ENCODE measurements around the gene PCARE. TPM values are rescaled to one million over a fixed set of nuclear protein-coding genes. Genes with fewer than 3 reads are reported as not detected.

PCARE gene
- total RNA-seq, 1 experiment from 2014 or later, result not detected

DNA sequence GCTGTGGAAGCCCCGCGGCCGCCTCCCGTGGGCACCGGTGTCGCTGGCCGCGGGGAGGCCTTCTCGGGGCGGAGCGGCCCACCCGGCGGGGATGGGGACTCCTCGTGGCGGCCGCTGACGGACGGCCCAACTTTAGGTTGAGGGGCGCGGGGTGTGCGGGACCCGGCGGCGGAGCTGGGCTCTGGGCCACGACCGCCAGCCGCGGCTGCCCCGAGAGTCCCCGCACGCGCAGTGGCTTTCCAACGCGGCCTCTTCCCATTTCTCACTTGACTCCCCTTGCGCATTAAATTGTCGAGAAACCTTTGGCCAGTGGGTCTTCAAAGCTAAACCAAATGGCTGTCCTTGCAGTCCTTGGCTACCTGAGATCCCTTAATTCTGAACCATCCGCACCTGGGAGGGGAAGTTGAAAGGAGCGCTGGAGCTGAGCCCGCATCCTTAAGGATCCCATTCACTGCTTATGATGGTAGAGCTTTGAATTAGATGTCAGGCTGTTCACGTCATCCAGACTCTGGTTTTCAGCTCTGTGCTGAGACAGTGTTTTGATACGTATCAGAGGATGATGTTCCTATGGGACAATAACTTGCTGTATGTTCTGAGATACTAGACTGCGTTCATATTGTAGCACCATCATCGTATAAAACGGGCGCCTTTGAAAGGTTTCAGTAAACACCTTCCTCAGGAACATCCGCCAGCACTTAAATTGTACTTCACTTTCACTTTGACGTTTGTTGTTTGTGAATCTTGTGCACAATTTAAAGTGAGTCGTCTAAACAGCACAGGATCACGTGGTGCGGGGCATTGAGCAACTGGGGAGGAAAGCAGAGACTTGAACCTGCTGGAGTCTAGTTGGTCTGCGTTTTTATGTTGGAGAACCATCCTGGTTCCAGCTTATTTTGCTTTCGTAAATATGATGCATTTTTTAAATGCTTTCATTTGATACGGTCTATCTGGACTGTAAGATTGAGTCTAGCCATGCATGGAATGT is 41.8 kb upstream of the PCARE start:
- BruUV-seq (replicated peaks), result no TSS peak
- ATAC-seq (peak; percentile 43), DNase-seq (ENCODE audit: low read depth, low spot score) (peak; percentile 94)
- Histone ChIP-seq H3K27ac (ENCODE audit: low read length) (peak overlapping the region; percentile 96), H3K4me3 (ENCODE audit: low read depth in 2 of 2, low read length in 2 of 2) (peak overlapping the region; percentile 70 to 83), H3K27me3 (ENCODE audit: control insufficient read depth, insufficient read depth, low read length) (no peaks in the 10 kb centered on the region), H3K9me3 (ENCODE audit: control insufficient read depth, insufficient read depth, low read depth, low read length) (no peaks in the 10 kb centered on the region), H3K4me1 (ENCODE audit: control insufficient read depth, insufficient read depth, low read length) (peaks cover 56% of the 10 kb centered on the region), H3K36me3 (ENCODE audit: control insufficient read depth, insufficient read depth, low read length) (no peaks in the 10 kb centered on the region)
- intact Hi-C loops (cut with micrococcal nuclease; ENCODE audit: unreplicated experiment), result no loop called here
- ChIA-PET CTCF (no interaction called here), POLR2A (interaction anchor here (0.7 kb wide), 1 partner anchor 206 kb away, joined by 4 read pairs; no protein-coding TSS in a partner anchor)
- TF ChIP-seq, protein P1, sequence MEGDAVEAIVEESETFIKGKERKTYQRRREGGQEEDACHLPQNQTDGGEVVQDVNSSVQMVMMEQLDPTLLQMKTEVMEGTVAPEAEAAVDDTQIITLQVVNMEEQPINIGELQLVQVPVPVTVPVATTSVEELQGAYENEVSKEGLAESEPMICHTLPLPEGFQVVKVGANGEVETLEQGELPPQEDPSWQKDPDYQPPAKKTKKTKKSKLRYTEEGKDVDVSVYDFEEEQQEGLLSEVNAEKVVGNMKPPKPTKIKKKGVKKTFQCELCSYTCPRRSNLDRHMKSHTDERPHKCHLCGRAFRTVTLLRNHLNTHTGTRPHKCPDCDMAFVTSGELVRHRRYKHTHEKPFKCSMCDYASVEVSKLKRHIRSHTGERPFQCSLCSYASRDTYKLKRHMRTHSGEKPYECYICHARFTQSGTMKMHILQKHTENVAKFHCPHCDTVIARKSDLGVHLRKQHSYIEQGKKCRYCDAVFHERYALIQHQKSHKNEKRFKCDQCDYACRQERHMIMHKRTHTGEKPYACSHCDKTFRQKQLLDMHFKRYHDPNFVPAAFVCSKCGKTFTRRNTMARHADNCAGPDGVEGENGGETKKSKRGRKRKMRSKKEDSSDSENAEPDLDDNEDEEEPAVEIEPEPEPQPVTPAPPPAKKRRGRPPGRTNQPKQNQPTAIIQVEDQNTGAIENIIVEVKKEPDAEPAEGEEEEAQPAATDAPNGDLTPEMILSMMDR (IDR thresholded peaks at IDR 0.05), result no peak
- TF ChIP-seq, protein P2, sequence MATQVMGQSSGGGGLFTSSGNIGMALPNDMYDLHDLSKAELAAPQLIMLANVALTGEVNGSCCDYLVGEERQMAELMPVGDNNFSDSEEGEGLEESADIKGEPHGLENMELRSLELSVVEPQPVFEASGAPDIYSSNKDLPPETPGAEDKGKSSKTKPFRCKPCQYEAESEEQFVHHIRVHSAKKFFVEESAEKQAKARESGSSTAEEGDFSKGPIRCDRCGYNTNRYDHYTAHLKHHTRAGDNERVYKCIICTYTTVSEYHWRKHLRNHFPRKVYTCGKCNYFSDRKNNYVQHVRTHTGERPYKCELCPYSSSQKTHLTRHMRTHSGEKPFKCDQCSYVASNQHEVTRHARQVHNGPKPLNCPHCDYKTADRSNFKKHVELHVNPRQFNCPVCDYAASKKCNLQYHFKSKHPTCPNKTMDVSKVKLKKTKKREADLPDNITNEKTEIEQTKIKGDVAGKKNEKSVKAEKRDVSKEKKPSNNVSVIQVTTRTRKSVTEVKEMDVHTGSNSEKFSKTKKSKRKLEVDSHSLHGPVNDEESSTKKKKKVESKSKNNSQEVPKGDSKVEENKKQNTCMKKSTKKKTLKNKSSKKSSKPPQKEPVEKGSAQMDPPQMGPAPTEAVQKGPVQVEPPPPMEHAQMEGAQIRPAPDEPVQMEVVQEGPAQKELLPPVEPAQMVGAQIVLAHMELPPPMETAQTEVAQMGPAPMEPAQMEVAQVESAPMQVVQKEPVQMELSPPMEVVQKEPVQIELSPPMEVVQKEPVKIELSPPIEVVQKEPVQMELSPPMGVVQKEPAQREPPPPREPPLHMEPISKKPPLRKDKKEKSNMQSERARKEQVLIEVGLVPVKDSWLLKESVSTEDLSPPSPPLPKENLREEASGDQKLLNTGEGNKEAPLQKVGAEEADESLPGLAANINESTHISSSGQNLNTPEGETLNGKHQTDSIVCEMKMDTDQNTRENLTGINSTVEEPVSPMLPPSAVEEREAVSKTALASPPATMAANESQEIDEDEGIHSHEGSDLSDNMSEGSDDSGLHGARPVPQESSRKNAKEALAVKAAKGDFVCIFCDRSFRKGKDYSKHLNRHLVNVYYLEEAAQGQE (IDR thresholded peaks at IDR 0.05; ENCODE audit: insufficient read depth in 1 of 2, low read depth in 2 of 2, low read length in 1 of 2), result no peak
- peak; percentile 33; the same call in 1 of the 2 replicates for TF ChIP-seq SIN3A (IDR thresholded peaks at IDR 0.05; ENCODE audit: borderline replicate concordance, insufficient read depth, low read depth, low read length)
- in situ Hi-C loops (cut with HindIII; ENCODE audit: low pct_unique_long_range_greater_than_20kb, low sequenced_read_pairs), result no loop called here

DNA sequence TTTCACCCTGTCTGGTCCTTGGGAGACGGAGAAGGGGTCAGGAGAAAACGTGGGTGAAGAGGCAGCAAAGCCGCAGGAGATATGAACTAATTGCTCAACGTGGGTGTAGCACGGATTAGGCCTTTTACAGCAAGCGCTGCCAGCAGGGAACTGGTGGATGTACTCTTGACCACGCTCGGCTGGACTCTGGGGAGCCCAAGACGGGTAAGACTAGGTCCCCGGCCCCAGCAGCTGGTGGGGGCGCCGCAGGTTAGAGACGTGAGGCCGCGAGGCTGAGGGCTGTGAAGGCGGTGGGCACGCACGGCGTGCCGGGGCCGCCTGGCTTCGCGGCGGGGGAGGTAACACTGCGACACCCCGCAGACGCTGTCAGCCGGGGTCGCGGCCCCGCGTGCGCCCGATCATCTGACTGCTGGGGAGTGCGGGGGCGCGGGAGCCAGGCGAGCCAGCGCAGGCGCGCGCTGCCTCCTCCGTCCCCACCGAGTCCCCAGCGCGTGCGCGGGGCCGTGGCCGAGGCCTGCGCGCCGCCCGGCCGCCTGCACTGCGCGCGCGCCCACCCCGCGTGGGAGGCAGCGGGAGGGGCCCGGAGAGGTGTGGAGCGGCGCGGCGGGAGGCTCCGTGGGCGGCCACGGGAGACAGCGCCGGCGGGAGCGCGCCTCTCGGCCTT is 40.8 kb upstream of the PCARE start, which contains the start of gene CLIP4:
TSS of gene CLIP4 (plus strand) at position 470 of the 664 bp plus-strand sequence. CDS start 5,974 bp downstream, outside the sequence.
- ATAC-seq, result peak; percentile 71
- Histone ChIP-seq H3K36me3 (ENCODE audit: control insufficient read depth, insufficient read depth, low read length) (no peaks in the 10 kb centered on the region), H3K9me3 (ENCODE audit: control insufficient read depth, insufficient read depth, low read depth, low read length) (no peaks in the 10 kb centered on the region), H3K27me3 (ENCODE audit: control insufficient read depth, insufficient read depth, low read length) (no peaks in the 10 kb centered on the region), H3K4me1 (ENCODE audit: control insufficient read depth, insufficient read depth, low read length) (peaks cover 56% of the 10 kb centered on the region), H3K4me3 (ENCODE audit: low read depth in 2 of 2, low read length in 2 of 2) (peak within 1 kb of the TSS; percentile 70 to 83), H3K27ac (ENCODE audit: low read length) (peak within 1 kb of the TSS; percentile 98)
- in situ Hi-C loops (cut with HindIII; ENCODE audit: low pct_unique_long_range_greater_than_20kb, low sequenced_read_pairs) (no loop called here), intact Hi-C loops (cut with micrococcal nuclease; ENCODE audit: unreplicated experiment) (no loop called here)
- TF ChIP-seq, protein P2 (IDR thresholded peaks at IDR 0.05; ENCODE audit: insufficient read depth in 1 of 2, low read depth in 2 of 2, low read length in 1 of 2), result no peak
- TF ChIP-seq POLR2AphosphoS5 (IDR thresholded peaks at IDR 0.05; ENCODE audit: low read depth, low read length) (no peak), TCF7L2 (IDR thresholded peaks at IDR 0.05; ENCODE audit: low read depth, low read length) (no peak), SIN3A (IDR thresholded peaks at IDR 0.05; ENCODE audit: borderline replicate concordance, insufficient read depth, low read depth, low read length) (no peak; the same call in 1 of the 2 replicates)
- TF ChIP-seq, protein P1 (IDR thresholded peaks at IDR 0.05), result no peak
- ChIA-PET POLR2A (interaction anchor here (1.0 kb wide), 1 partner anchor 28 kb away, joined by 3 read pairs; no protein-coding TSS in a partner anchor), CTCF (interaction anchor here (0.6 kb wide), 1 partner anchor 134 kb away, joined by 18 read pairs; the partner anchor contains the start of gene TOGARAM2)
- DNase-seq (ENCODE audit: low read depth, low spot score), result no peak
- no TSS peak for BruUV-seq (replicated peaks)
